Measurements from ENCODE around the gene RNF31. TPM values are rescaled to one million over a fixed set of nuclear protein-coding genes. Genes with fewer than 3 reads are reported as not detected.

RNF31 gene
- total and polyA plus RNA-seq, 2 experiments from 2014 or later: 27.8 to 29.7 TPM

DNA sequence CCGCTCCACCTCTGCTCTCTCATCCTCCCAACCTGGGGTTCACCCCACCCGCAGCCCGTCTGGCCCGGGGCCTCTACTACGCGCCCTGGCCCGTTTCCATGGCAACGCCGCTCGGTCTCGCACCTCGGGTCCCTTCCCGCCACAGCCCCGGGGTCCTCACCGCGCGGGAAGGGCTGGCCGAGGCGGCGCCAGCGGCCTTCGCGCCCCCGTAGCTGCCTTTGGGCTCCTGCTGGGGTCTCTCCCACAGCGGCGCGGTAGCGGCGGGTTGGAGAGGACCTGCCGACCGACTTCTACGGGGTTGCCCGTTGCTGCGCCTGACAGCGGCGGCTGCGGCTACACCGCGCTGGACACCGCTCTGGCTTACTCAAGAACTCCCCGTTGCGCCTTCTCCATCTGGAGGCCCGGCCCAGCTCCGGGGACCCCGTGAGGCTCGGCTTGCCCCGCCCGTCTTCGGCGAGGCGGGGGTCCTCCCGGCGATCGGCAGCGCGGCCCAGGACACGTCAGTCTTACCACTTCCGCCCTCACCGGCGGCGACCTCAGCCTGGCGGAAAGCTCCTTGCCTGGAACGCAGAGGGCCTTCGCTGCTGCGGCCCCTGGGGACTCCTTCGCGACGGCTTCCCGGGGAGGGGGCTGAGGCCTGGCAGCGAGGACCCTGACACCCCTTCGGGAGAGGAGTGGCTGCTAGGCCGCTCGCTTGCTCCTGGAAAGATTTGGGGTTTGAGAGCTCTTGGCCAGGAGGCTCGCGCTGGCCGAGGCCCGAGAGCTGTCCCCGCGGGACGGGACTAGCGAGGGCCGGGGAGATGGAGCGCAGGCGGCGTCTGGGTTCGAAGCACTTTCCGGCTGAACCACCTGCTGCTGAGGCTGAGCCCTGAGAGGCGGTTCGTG is 48.1 kb downstream of the RNF31 start, which contains the start of gene TM9SF1:
Gene TM9SF1 (minus strand): TSS at position 256 of the 885 bp plus-strand sequence. CDS start 422 bp downstream, outside the sequence.
- Histone ChIP-seq H2AFZ (peak within 1 kb of the TSS; percentile 94), H3K27ac (peak within 1 kb of the TSS; percentile 99), H3K9me3 (ENCODE audit: low read depth) (no peaks in the 10 kb centered on the region), H3K36me3 (replicated peaks; ENCODE audit: insufficient read depth, low read depth) (no peaks in the 10 kb centered on the region), H3K4me1 (ENCODE audit: insufficient read depth) (peaks cover 13% of the 10 kb centered on the region), H3K4me3 (peak within 1 kb of the TSS; percentile 95), H3K27me3 (no peaks in the 10 kb centered on the region), H4K20me1 (ENCODE audit: insufficient read depth, poor library complexity, severe bottlenecking) (no peaks in the 10 kb centered on the region), H3K9me2 (replicated peaks; ENCODE audit: insufficient read depth) (no peaks in the 10 kb centered on the region), H3K4me2 (peak within 1 kb of the TSS; percentile 94), H3K79me2 (peaks cover 64% of the 10 kb centered on the region)
- TF ChIP-seq, protein P1, sequence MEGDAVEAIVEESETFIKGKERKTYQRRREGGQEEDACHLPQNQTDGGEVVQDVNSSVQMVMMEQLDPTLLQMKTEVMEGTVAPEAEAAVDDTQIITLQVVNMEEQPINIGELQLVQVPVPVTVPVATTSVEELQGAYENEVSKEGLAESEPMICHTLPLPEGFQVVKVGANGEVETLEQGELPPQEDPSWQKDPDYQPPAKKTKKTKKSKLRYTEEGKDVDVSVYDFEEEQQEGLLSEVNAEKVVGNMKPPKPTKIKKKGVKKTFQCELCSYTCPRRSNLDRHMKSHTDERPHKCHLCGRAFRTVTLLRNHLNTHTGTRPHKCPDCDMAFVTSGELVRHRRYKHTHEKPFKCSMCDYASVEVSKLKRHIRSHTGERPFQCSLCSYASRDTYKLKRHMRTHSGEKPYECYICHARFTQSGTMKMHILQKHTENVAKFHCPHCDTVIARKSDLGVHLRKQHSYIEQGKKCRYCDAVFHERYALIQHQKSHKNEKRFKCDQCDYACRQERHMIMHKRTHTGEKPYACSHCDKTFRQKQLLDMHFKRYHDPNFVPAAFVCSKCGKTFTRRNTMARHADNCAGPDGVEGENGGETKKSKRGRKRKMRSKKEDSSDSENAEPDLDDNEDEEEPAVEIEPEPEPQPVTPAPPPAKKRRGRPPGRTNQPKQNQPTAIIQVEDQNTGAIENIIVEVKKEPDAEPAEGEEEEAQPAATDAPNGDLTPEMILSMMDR (IDR thresholded peaks at IDR 0.05; ENCODE audit: poor library complexity): no peak
- TF ChIP-seq EZH2 (IDR thresholded peaks at IDR 0.05; ENCODE audit: borderline replicate concordance): no peak
- TF ChIP-seq EZH2phosphoT487 (IDR thresholded peaks at IDR 0.05; ENCODE audit: low read depth, severe bottlenecking, unreplicated experiment): no peak
- DNase-seq (ENCODE audit: low spot score): peak; percentile 92
- 2% methylated on average over 82 of the region's 89 CpGs for WGBS (ENCODE audit: low lambda C conversion rate, missing lambda C conversion rate)

DNA sequence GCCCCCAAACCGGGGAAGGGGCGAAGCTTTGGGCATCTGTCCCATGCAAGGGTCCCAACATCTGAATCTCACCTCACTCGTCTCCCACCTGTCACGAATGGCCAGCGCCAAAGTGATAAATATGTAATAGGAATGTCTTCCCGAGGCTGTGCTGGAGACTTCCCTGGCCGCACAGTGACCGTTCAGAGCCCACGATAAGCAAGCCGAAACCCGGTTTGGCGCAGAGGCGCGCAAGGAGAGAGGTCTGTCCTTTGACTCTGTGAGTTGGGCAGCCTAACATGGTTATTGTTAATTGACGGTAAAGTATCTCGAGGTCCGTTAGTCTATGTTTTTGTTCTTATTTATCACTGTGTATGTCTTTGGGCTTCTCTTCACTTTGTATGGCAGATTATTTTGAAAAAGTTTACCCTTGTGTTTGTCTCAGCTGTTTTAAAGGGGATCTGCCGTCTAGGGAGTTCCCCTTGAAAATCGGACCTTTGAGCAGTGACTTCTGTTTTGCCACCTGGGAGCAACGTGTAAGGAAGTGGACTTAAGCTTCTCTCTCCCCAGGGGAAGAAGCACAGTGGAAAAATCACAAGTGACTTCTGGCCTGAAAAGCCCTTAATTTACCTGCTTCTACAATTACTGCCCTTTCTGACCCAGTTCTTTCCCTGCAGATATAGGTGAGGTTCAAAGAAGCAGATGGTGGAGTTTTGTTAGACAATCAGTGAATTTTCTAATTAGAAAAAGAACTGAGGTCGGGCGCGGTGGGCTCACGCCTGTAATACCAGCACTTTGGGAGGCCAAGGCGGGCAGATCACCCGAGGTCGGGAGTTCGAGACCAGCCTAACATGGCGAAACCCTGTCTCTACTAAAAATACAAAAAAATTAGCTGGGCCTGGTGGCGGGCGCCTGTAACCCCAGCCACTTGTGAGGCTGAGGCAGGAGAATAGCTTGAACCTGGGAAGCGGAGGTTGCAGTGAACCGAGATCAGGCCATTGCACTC is 49.1 kb downstream of the RNF31 start:
- peak overlapping the region; percentile 99 for H3K27ac ChIP-seq
- peak overlapping the region; percentile 95 for H3K4me3 ChIP-seq
- peaks cover 13% of the 10 kb centered on the region for H3K4me1 ChIP-seq (ENCODE audit: insufficient read depth)
- TF ChIP-seq, protein P1 (IDR thresholded peaks at IDR 0.05; ENCODE audit: poor library complexity): no peak
- TF ChIP-seq EZH2 (IDR thresholded peaks at IDR 0.05; ENCODE audit: borderline replicate concordance): no peak
- no peak for TF ChIP-seq EZH2phosphoT487 (IDR thresholded peaks at IDR 0.05; ENCODE audit: low read depth, severe bottlenecking, unreplicated experiment)
- no peaks in the 10 kb centered on the region for H3K9me2 ChIP-seq (replicated peaks; ENCODE audit: insufficient read depth)
- no peaks in the 10 kb centered on the region for H3K36me3 ChIP-seq (replicated peaks; ENCODE audit: insufficient read depth, low read depth)
- no peaks in the 10 kb centered on the region for H3K9me3 ChIP-seq (ENCODE audit: low read depth)
- WGBS (ENCODE audit: low lambda C conversion rate, missing lambda C conversion rate): 37% methylated on average over 33 of the region's 33 CpGs
- H4K20me1 ChIP-seq (ENCODE audit: insufficient read depth, poor library complexity, severe bottlenecking): no peaks in the 10 kb centered on the region
- no peak for DNase-seq (ENCODE audit: low spot score)
- peaks cover 65% of the 10 kb centered on the region for H3K79me2 ChIP-seq
- peak overlapping the region; percentile 94 for H2AFZ ChIP-seq
- H3K27me3 ChIP-seq: no peaks in the 10 kb centered on the region
- peak overlapping the region; percentile 94 for H3K4me2 ChIP-seq

DNA sequence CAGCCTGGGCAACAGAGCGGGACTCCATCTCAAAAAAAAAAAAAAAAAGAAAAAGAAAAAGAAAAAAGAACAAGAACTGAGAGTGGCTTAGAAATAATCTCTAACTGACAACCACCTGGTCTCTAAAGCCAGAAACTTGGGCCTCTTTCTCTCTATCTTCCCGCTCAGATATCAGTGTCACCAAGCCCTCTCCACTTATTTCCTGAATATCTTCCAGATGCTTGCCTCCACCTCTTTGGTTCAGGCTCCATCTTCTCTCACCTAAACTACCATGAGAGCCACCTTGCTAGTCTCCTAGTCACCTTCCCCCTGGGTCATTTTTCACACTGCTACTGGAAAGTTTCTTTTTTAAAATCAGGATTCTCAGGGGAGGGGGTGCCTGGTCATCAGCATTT is 49.8 kb downstream of the RNF31 start:
- no peaks in the 10 kb centered on the region for H3K27me3 ChIP-seq
- 95% methylated on average over 2 of the region's 2 CpGs for WGBS (ENCODE audit: low lambda C conversion rate, missing lambda C conversion rate)
- no peak overlapping the region for H3K4me3 ChIP-seq
- TF ChIP-seq, protein P1 (IDR thresholded peaks at IDR 0.05; ENCODE audit: poor library complexity): no peak
- no peak for TF ChIP-seq EZH2 (IDR thresholded peaks at IDR 0.05; ENCODE audit: borderline replicate concordance)
- TF ChIP-seq EZH2phosphoT487 (IDR thresholded peaks at IDR 0.05; ENCODE audit: low read depth, severe bottlenecking, unreplicated experiment): no peak
- H2AFZ ChIP-seq: no peak overlapping the region
- H3K36me3 ChIP-seq (replicated peaks; ENCODE audit: insufficient read depth, low read depth): no peaks in the 10 kb centered on the region
- peaks cover 13% of the 10 kb centered on the region for H3K4me1 ChIP-seq (ENCODE audit: insufficient read depth)
- H3K9me3 ChIP-seq (ENCODE audit: low read depth): no peaks in the 10 kb centered on the region
- no peaks in the 10 kb centered on the region for H3K9me2 ChIP-seq (replicated peaks; ENCODE audit: insufficient read depth)
- no peaks in the 10 kb centered on the region for H4K20me1 ChIP-seq (ENCODE audit: insufficient read depth, poor library complexity, severe bottlenecking)
- peaks cover 63% of the 10 kb centered on the region for H3K79me2 ChIP-seq
- DNase-seq (ENCODE audit: low spot score): no peak
- peak overlapping the region; percentile 94 for H3K4me2 ChIP-seq
- H3K27ac ChIP-seq: peak overlapping the region; percentile 99
